Lower lobe of right lung (tissue), 2 donors: ENCODE data around the gene HMCN2. TPM values are rescaled to one million over a fixed set of nuclear protein-coding genes. Genes with fewer than 3 reads are reported as not detected.

ENCODE experiments used
- ATAC-seq, 2 donors: fragments of 200-7000 bp; cut with Tn5 transposase; one replicate each; pipeline ENCODE4 v1.9.1; 2020 to 2022; ENCODE audit warnings: mild to moderate bottlenecking in 2 of 2, moderate library complexity in 2 of 2
- DNase-seq: peaks from one replicate; pipeline ENCODE4 v3.0.0-alpha.2; 2020
- H3K27ac ChIP-seq: fragments of 200-600 bp; one replicate; pipeline ENCODE4 v1.8.0; 2022
- H3K27me3 ChIP-seq: fragments of 200-600 bp; one replicate; pipeline ENCODE4 v1.8.0; 2022; ENCODE audit warnings: low read depth
- H3K36me3 ChIP-seq: fragments of 200-600 bp; one replicate; pipeline ENCODE4 v1.8.0; 2022; ENCODE audit warnings: mild to moderate bottlenecking
- H3K4me1 ChIP-seq: fragments of 200-600 bp; one replicate; pipeline ENCODE4 v1.8.0; 2022
- H3K4me3 ChIP-seq: fragments of 200-600 bp; one replicate; pipeline ENCODE4 v1.8.0; 2022; ENCODE audit warnings: mild to moderate bottlenecking
- H3K9me3 ChIP-seq: fragments of 200-600 bp; one replicate; pipeline ENCODE4 v1.8.0; 2022
- intact Hi-C: fragments of 100-400 bp; cut with DNase I; formaldehyde crosslinking; loops from one replicate; pipeline ENCODE4 v1.11.0; 2022
- total RNA-seq: library from RNA; stranded (reverse); fragmentation: NEBNext Ultra II Directional; extraction: Animal tissue kit (Norgen Biotek cat#: 25700); gene quantifications from one replicate; pipeline ENCODE4 v1.2.1, GENCODE V29; 2021
- TF ChIP-seq, protein P1 (sequence below): fragments of 200-600 bp; IDR thresholded peaks from one replicate; pipeline ENCODE4 v1.8.0; 2022; ENCODE audit warnings: antibody characterized with exemption, mild to moderate bottlenecking
- donor health status: DM: no; HTN: yes; CAD: no; lungs with severe emphysema.

The HMCN2 gene
- total RNA-seq, 1 donor from 2014 or later = 4.7 TPM

DNA sequence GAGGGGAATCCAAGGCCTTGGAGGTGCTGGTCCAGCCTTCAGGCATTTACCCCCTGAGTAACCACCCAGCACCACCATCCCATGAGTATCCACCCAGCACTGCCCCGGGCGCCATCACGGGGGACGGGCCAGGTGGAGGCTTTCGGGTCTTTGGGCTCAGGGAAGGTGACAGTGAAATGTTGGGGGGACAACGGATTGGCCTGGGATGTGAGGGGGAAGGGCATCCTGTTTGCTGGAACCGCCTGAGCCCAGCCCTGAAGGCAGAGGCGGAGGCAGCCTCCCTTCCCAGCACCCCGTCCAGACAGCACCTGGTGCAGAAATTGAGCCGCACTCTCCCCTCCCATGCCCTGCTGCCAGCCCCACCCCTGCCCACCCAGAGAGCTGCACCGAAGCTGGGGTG lies 196.2 kb downstream of the HMCN2 start:
- intact Hi-C loops = no loop called here
- Histone ChIP-seq H3K36me3 (peaks cover 28% of the 10 kb centered on the region), H3K4me3 (no peak overlapping the region), H3K27me3 (peaks cover 5% of the 10 kb centered on the region), H3K9me3 (no peaks in the 10 kb centered on the region), H3K27ac (no peak overlapping the region), H3K4me1 (no peaks in the 10 kb centered on the region)
- TF ChIP-seq, protein P1, sequence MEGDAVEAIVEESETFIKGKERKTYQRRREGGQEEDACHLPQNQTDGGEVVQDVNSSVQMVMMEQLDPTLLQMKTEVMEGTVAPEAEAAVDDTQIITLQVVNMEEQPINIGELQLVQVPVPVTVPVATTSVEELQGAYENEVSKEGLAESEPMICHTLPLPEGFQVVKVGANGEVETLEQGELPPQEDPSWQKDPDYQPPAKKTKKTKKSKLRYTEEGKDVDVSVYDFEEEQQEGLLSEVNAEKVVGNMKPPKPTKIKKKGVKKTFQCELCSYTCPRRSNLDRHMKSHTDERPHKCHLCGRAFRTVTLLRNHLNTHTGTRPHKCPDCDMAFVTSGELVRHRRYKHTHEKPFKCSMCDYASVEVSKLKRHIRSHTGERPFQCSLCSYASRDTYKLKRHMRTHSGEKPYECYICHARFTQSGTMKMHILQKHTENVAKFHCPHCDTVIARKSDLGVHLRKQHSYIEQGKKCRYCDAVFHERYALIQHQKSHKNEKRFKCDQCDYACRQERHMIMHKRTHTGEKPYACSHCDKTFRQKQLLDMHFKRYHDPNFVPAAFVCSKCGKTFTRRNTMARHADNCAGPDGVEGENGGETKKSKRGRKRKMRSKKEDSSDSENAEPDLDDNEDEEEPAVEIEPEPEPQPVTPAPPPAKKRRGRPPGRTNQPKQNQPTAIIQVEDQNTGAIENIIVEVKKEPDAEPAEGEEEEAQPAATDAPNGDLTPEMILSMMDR = no peak
- no peak for ATAC-seq
- DNase-seq = no peak

DNA sequence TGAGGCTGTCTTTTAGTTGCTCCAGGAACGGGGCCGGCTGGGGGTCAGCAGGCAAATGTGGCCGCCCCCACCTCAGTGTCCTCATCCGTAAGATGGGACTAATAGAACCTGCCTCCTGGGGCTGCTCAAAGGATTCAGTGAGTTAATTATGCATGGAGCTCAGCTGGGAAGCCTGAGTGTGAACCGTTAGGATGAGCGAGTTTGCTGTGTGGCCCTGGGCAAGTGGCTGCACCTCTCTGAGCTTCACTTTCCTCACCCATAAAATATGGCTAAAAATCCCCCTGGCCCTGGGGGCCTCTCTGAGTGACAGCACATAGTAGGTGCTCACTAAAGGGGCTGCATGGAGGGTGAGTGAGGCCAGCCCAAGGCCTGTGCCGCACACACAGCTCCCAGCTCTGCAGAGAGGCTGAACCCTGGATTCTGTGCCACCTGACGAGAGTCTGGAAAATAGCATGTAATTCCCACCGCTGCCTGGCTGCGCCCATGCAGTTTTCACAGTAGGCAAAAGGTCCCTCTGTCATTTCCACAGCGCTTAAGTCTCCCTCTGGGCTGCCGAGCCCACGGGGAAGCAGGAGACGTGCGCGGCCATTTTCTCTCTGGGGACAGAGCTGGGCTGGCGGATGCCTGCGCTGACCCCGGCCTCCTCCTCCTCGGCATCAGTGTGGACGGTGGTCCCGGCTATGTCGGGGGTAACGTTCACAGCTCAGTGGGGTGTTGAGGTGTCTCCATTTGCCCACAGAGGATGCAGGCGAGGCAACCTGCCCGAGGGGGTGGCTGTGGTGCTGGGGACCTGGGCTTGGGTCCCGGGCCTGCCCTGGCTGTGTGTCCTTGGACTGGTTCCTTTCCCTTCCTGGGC lies 197.4 kb downstream of the HMCN2 start:
- no peaks in the 10 kb centered on the region for H3K9me3 ChIP-seq
- no peak overlapping the region for H3K4me3 ChIP-seq
- peaks cover 5% of the 10 kb centered on the region for H3K27me3 ChIP-seq
- intact Hi-C loops = no loop called here
- DNase-seq (no peak), ATAC-seq (no peak)
- H3K4me1 ChIP-seq = no peaks in the 10 kb centered on the region
- peaks cover 28% of the 10 kb centered on the region for H3K36me3 ChIP-seq
- no peak overlapping the region for H3K27ac ChIP-seq
- TF ChIP-seq, protein P1 = no peak

DNA sequence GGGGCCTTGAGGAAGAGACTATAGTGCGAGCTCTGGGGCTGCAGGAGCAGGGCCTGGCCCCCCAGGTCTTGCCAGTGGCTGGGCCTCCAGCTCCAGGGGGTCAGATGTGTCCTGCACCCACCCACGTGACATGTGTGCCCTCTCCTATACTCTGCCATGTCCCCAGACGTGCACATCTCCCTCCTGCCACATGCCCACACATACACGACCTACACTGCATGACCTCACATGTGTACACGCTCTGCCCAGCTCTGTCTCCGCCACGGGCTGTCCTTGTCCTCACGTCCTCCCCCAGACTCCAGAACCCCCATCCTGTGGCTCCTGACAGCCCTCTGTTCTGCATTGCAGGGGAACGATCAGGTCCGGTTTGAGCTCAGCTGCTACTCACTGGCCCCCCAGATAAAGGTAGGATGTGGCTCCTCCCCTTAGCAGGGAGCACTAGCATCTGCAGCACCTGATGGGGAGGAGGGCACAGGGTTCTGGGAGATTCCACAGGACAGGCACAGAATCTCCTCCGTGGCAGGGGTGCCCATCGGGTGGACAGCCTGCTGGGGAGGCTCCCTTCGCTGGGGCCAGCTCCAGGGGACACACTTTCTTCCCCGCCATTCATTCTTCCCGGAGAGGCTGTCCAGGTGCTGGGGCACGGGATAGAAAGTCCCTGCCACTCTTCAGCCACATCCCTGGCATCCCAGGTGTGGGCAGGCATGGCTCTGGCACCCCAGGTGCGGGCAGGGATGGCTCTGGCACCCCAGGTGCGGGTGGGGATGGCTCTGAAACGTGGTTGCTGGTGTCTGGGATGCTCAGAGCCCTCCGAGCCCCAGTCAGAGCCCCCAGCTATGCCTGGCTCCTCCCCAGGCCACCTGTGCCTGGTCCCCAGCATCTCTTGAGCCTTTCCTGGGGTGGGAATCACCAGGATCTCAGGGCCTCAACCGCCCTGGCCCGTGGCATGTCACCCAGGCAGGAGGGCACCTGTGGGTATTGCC lies 198.5 kb downstream of the HMCN2 start:
- peaks cover 33% of the 10 kb centered on the region for H3K36me3 ChIP-seq
- H3K4me3 ChIP-seq = no peak overlapping the region
- no peaks in the 10 kb centered on the region for H3K4me1 ChIP-seq
- peaks cover 5% of the 10 kb centered on the region for H3K27me3 ChIP-seq
- H3K27ac ChIP-seq = no peak overlapping the region
- H3K9me3 ChIP-seq = no peaks in the 10 kb centered on the region
- ATAC-seq = no peak
- no peak for DNase-seq
- TF ChIP-seq, protein P1 = no peak
- intact Hi-C loops = no loop called here

DNA sequence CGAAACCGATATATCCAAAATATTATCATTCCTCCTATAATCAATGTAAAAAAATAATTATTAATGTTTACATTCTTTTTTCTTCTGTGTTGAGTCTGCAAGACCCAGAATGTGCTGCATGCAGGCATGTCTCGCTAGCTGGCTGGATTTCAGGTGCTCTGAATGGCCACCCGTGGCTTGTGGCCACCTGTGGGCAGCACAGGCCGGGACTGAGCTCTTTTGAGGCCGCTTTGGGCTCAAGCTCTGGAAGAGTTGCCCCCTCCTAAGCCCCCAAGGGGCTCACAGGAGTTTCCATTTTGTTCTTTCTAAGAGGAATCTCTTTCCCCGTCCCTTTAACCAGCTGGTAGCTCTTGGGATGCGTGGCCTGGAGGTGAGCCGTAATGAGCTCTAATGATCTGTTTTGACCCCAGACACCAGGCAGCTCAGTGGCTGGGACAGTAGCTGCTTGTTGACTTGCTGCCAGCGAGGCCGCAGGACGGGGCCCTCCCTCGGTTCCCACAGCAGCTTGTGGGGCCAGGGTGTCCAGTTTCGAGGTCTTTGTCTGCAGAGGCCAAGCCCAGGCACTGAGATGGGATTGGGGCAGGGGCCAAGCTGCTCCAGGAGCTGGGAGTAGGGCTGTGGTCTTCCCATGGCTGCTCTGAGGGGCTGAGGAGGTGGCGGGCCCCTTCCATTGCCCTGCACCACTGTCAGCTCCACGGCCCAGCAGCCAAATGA lies 200.0 kb downstream of the HMCN2 start:
- no peak for DNase-seq
- Histone ChIP-seq H3K4me3 (no peak overlapping the region), H3K4me1 (no peaks in the 10 kb centered on the region), H3K9me3 (no peaks in the 10 kb centered on the region), H3K27me3 (peaks cover 5% of the 10 kb centered on the region), H3K27ac (no peak overlapping the region), H3K36me3 (peaks cover 40% of the 10 kb centered on the region)
- ATAC-seq = no peak
- intact Hi-C loops = no loop called here
- TF ChIP-seq, protein P1 = no peak
